ENCODE results near the gene SHISA9.

Gene SHISA9

DNA sequence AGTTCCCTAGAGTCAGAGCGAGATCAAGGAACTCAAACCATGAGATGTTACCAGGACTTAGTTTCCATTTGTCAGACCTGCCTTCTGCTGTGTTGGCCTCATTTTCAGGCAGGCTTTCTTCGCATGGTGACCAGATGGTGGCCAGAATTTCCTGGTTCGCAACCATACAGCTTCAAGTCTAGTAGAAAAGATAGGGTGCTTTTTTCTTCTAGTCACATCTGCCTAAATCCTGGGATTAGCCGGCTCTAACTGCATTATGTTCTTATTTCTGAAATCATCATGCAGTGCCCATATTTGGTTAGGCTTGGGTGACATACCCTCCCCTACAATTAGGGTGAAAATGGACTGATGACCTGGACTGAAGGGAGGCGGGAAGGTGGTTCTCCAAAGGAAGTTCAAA is 131.5 kb downstream of the SHISA9 start:
- DNase-seq: no peak

DNA sequence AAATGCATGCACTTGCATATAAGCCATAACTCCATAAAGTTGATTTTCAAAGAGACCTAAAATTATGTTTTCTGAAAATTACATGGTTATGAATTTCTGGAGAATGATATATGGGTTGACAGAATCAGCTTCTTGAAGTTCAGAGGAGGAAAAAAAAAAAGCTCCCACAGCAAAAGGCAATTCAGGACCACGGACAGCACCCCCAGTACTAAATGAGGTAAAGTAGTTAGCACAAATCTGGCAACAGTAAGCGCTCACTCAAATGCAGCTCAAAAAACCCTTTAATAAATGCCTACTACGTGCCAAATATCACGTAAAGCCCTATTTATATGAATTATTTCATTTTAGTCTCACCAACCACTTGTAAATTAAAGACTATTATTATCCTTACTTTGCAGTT is 135.2 kb downstream of the SHISA9 start:
- DNase-seq: peak; percentile 56

DNA sequence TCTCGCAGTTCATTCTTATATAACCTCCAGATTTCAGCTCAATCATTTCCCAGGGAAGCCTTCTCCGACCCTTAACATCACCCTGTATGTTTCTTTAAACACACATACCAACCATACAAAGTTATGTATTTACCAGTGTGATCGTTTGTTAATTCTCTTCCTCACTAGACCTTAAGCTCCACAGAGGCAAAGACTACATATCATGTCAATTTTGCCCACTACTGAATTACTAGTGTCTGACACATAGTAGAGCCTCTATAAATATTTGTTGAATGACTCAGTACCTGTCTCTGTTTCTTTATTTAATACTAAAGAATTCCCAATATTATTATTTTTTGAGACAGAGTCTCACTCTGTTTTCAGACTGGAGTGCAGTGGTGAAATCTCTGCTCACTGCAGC is 137.2 kb downstream of the SHISA9 start:
- DNase-seq: no peak

DNA sequence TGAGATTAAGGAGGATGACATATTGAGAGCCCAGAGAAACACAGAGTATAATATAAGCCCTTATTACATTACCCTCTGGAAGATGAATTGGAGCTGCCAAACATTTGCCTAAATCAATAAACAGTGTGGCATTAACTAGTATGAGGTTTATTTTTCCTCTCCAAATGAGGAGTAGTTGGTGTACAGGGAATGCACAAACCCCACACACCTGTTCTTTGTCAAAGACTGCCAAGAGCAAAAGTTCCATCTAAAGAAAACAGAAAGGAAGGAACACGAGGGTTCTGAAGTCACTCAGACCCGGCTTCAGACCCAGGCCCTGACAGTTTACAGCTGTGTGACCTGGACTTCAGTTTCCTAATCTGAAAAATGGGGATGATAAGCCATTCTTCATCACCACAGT is 138.1 kb downstream of the SHISA9 start:
- no peak for DNase-seq

DNA sequence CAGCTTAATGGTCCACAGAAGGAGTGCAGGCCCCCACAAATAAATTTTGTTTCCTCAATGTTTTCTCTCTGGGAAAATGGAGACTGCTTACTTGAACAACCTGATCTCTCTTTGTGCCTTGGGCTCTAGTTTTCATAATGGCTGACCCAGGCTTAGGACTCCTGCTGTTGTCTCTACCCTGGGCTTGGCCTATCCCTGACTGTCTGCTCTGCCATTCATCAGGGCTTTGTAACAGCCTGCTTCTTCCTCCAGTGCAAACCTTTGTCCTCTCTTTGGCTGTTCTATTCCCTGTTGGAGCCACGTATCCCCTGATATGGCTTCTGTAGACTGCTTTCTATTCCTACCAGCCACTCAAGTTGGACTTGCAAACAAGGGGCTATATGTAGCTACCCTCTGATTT is 139.8 kb downstream of the SHISA9 start:
- no peak for DNase-seq

DNA sequence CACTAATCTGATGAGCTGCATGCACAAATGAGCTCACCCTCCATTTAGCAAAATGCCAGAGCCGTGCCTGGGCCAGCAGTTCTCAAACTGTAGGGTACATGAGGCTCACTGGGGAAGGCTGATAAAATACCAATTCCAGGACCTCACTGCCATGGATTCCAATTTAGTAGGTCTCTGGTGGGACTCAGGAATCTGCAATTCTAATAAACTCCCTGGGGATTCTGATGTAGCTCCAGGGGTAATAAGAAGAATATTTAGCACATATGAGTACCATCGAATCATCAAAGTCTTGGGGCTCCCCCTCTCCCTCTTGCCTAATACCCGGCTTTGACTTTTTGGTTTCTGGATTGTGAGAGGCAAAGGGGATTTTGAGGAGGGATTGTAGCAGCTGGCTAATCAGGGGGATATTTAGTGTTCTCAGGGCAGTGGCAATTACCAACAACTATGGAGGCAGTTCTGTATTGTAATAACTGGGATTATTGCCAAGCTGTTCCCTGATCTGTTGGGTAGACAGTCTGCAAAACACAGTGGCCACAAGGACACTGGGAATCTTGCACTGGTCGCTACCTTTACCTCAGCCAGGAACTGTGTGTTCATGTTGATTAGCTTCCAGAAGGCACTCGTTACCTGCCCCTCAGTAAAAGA is 140.4 kb downstream of the SHISA9 start:
- DNase-seq: no peak

DNA sequence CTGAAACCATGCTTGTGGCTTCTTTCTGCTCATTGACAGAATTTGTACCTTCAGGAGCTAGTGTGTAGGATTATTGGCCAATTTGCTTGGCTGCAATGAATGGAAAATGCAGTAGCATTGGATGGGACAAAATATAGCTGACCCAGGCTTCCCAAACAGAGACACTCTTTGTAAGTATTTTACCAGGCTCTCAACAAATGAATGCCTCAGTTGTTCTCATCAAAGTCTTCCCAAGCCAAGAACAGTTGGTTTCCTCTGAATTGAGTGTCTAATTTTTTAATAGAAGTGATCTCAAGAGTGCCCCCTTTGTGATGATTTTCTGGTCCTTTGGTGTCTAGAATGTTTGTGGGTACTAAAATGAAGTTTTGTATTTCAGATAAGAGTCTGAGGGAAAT is 140.9 kb downstream of the SHISA9 start:
- no peak for DNase-seq

DNA sequence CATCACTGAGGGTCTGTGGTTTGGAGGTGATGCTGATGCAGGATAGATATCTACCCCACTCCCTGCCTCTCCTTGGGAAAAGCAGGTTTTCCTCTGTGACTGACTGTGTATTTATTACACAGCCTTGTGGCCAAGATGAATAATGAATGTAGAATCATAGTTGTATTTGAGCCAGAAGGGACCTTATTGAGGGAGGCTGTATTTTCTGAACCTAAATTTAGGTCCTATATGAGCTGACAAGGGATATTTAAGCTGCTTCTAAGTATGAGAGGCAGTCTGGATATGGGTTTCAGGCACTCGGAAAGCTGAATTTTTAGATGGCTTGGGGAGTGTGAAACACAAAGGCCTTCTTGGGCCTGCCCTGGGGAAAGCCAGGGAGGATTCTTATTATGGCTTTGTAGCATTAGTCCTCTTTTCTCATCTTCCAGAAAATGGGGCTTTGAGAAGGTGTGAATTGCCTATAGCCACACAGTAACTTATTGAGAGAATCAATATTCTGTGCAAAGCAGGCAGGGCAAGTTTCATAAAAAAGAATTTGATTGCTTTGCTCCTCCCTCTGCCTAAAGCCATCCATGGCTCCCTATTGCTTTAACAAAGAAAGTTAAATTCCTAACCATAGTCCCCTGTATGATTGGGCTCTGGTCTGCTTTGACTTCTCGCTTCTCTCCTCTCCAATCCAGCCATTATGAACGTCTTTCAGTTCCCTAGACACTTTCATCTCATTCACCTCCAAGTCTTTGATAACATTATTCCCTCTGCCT is 144.8 kb downstream of the SHISA9 start:
- no peak for DNase-seq

DNA sequence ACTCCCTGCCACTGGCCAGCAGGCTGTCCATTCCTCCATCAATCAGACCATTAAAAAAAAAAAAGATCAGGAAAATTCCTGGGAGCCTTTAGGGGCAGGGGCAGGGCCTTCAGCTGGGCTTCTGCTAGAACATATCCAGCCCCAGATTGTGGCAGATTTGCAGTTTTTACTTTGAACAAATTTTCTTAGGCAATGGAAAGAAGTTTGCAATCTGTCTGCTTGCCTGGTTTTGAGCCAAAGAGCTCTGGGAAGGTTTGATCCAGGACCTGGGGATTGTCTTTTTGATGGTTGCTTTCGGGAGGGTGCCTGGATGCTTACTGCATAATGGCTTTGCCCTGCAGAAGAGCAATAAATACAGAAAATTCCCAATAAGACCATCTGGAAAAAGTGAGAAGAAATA is 145.9 kb downstream of the SHISA9 start:
- DNase-seq: no peak

DNA sequence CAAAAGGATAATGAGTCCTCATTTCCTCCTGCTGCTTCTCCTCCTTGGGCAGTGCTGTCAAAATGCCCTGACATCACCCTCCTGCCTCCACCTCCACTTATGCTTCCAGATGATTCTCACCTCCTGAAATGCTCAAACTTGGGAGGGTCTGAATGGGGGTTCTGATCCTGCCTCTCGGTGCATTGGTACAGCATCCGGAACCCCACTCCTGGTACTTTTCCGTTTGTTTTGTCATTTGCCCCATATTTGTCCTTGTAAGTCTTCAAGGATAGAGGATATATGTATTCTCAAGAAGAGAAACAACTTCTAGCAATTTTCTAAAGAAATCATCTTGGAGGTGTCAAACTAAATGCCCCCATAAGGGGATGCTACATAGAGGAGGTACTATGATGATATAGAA is 148.3 kb downstream of the SHISA9 start:
- DNase-seq: no peak

DNA sequence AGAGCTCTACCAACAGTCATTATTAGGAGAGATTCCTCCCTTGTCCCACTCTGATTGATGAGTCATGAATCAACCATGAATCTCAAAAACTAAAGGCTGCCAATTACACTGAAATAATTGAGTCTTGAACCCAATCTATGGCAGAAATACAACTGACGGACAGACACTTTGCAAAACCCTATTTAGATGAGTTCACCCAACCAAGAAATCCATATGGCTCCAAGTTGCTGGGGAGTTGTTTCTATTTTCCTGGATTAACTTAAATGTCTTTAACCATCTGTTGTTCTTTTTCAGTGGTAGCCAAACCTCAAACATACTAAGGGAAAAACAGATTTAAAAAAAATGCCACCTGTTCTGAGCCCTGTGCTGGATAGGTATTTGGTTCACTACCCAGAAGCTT is 151.0 kb downstream of the SHISA9 start:
- DNase-seq: no peak

DNA sequence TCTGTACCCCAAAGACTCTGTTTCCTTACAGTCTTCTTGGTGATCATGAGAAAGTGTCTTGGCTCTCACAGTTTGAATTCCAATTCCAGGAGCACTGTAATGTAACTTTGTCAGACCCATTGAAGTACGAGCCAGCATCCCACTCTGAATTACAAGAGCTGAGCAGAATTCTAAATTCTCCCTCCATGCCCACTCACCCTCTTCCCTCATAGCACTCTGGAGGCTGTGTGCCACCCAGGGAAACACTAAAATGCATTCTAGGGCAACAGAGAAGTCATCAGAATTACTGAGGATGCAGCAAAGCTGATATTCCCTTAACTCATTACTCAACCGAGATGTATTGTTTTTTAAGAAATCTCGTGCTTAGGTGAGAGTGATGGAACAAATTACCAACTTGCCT is 154.1 kb downstream of the SHISA9 start:
- DNase-seq: no peak

DNA sequence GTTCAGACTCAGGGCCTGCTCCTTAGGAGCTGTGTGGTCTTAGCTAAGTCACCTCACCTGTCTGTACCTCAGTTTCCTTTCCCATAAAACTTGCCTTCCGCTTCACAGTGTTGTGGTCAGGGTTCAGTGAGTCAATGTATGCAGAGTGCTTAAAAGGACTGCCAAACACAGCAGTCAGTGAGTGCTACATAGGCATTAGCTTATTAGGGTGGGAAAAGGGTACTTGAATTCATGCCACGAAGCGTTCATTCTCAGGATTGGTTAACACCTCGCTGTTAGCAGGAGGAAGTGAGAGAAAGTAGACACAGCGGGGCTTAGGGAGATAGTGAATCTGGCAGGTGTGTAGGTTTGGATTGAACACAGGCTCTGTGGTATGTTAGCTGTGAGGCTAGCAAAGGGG is 155.2 kb downstream of the SHISA9 start:
- DNase-seq: no peak

DNA sequence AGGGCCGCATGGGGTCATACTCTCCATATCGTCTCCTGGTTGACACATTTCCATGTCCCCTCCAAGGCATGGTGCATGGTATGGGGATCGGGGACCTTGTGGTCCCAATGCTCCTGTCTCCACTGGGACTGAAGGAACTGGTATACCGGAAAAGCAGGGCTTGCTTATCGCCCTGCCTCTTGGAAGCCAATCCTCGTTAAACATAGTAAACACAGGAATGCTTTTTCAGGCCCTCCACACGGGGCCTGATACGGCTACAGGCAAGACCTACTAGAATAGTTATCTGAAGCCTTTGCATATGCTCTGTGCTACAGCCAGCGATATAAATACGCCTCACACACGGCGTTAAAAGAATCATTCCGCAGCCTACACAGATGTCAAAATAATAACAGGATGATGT is 159.5 kb downstream of the SHISA9 start:
- DNase-seq: no peak

DNA sequence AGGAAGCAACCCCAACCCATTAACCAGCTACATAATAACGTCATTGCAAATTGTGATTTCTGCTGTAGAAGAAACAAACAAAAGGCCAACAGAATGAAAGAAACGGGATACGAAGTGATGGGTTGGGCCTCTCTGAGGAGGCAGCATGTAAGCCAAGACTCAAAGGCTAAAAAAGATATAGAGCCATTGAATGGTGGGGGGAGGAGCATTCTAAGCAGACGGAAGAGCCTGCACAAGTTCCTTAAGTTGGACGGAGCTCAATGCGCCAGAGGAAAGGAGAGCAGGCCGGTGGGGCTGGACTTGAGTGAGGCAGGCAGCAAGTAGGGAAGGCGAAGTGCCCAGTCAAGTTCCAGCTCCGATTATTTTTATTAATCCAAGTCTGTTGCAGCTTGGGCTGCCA is 160.3 kb downstream of the SHISA9 start:
- no peak for DNase-seq

DNA sequence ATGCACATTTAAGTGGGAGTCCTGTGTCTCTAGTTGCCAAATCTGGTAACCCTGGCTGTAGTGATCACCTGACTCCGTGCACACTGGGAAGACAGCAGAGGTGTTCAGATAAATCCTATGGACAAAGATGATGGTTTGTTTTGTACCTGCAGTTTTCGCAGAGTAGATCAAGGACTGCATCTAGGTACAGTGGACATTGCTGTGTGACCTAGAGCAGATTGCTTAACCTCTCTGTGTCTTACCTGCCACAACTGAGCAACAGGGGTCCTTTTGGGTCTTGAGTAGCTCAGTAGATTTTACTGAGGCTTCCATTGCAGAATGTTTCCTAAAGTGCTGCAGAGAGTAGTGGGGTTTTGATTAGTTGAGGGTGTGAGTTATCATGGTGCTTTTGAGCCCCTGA is 160.8 kb downstream of the SHISA9 start:
- DNase-seq: no peak

DNA sequence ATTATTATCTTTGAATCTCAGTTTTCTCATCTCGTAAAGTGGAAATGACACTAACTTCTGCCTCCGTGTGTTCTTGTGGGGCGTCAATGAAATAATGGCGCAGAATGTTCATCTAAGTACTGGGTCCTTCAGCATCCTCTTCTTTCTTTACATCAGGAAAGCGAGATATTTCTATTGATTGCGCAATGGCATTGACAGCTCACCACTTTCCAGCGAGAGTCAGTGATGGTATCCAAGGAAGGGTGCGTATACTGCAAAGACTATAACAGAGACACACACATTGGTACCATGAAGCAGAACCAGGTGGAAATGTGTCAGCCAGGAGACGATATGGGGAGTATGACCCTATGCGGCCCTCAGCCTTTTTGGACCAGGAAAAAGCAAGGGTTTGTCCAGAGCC is 162.1 kb downstream of the SHISA9 start:
- no peak for DNase-seq

DNA sequence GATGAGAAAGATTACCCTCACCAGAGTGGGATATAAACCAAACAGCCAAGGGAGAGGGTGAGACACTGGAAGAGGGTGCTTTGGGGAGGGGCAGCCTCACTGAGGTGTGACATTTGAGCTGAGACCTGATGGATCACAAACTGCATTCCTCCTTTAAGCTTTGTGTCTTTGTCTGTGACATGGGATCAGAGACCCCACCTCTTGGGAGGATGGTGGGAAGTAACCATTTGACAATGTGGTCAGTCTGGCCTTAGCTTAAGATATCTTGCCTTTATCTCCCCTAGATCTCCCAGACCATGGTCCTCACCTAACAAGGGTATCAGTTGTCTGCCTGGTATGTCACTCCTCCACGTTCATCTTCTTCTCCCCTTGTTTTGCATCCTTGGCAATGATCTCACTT is 163.4 kb downstream of the SHISA9 start:
- no peak for DNase-seq

DNA sequence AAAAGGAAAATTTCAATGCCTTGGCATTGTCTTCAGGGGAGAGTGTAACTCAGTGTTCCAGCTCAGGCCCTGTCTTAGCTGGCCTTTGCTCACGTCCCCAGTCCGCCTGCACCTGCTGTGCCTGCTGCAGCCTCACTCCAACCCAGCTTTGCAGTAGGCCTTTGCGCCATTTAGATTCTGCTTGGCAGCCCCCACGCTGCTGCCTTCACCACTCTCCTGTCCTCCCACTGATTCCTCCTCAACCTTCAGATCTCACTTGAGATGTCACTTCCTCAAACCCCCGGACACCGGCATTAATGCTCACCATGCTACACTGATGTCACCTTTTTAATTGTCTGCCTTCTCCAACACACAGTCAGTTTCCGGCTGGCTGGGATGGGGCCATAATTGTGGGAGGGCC is 166.2 kb downstream of the SHISA9 start:
- no peak for DNase-seq

DNA sequence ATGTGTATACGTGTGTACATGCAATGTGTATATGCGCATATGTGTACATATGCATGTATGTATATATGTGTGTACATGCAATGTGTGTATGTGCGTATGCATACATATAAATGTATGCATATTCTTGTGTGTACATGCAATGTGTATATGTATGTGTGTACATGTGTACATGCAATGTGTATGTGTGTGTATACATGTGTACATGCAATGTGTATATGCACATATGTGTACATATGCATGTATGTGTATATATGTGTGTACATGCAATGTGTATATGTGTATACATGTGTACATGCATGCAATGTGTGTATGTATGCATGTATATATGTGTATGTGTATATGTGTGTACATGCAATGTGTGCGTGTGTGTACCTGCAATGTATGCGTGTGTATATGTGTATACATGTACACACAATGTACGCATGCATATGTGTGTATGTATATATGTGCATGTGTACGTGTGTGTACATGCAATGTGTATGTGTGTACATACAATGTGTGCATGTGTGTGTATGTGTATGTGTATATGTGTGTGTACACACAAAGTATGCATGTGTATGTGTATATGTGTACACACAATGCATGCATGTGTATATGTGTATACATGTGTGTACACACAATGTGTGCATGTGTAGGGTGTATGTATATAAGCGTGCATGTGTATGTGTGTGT is 167.7 kb downstream of the SHISA9 start:
- no peak for DNase-seq

DNA sequence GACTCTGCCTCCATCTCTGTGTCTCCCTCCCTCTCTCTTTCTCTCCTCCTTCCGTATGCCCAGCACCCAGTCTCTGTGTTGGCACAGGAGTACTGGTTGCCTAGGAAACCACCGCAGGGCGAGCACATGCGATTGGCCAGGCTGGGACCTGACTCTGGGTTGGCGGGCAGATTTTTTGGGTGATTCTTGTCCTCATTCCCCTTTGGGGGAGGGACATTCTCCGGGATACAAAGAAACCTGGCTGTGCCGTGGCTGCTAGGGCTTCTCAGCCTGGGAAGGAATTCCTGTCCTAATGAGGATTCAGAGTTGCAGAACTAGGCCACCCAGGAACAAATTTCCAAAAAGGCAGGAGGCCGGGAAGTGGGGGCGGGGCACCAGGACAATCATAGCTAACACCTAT is 168.9 kb downstream of the SHISA9 start:
- no peak for DNase-seq

DNA sequence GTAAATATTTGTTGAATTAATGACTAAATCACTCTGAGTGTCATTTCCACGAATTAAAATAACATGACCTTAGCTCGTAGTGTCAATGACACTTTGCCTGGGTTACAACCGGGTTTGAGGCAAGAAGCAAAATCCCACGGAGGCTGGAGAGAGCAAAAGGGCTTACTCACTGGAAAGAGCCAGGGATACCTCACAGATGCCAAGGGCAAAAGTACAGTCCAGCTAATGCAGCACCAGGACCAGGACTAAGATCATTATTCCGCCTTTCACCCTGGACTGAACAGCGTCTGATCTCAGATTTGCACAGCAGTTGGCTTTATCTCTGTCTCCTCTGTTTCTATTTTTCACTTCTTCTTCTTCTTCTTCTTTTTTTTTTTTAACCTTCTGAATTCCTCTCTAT is 175.5 kb downstream of the SHISA9 start:
- no peak for DNase-seq

DNA sequence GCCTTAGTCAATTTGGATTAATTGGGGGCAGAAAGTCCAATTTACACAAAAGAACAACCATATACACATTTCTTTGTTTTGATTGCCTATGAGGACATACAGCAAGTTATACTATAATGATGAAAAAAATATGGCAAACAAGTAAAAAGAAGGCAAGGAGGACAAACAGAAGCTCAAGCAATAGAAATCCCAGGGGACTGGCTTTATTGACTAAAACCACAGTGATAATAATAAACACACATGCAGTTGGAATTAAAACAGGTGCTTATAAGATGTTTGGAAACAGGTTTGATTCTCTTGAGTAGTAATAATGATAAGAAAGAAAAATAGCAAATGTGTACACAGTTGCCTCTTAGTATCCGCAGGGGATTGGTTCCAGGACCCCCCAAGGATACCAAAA is 176.4 kb downstream of the SHISA9 start:
- no peak for DNase-seq

DNA sequence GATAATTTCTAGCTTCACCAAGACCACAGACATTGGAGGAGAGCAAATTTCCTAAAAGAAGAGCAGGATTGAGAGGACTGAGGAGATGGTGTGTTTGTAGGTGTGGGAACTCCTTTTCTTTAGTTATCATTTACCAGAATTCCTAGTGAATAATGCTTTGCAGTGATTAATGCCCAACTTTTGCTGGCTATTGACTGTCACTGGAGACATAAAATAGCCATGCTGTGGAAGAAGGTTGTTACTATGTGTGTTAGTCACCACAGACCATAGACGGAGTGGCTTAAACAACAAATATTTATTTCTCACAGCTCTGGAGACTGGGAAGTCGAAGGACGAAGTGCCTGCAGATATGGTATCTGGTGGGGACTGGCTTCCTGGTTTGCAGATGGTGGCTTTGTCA is 179.1 kb downstream of the SHISA9 start:
- DNase-seq: no peak
